ENCODE measurements around the gene LRMDA.

GRCh38 chr10:75428434-75429158, 2.8 kb upstream of the LRMDA start:
- TF ChIP-seq CTCF (IDR thresholded peaks at IDR 0.05) = no peak
- no peak for TF ChIP-seq POLR2A (IDR thresholded peaks at IDR 0.05)
